ENCODE data around the gene CELSR3.

Gene CELSR3

GRCh38 chr3:48598323-48599076 lies 64.2 kb downstream of the CELSR3 start:
- DNase-seq: no peak

GRCh38 chr3:48597408-48597800 lies 65.3 kb downstream of the CELSR3 start:
- no peak for DNase-seq

GRCh38 chr3:48596676-48597407 lies 65.8 kb downstream of the CELSR3 start:
- DNase-seq: no peak

GRCh38 chr3:48596157-48596556 lies 66.5 kb downstream of the CELSR3 start:
- no peak for DNase-seq

- no peak for DNase-seq
Observed at GRCh38 chr3:48595526-48596121, 67.1 kb downstream of the CELSR3 start.

- DNase-seq: no peak
Observed at GRCh38 chr3:48595075-48595525, 67.6 kb downstream of the CELSR3 start, which contains the start of gene COL7A1. TSS of gene COL7A1 (minus strand) at chr3:48595329. CDS start at chr3:48595159, 170 bp downstream.

- DNase-seq: no peak
Observed at GRCh38 chr3:48594417-48595049, 68.2 kb downstream of the CELSR3 start.

GRCh38 chr3:48593337-48593736 lies 69.3 kb downstream of the CELSR3 start:
- DNase-seq: no peak

GRCh38 chr3:48592519-48593087 lies 70.1 kb downstream of the CELSR3 start:
- no peak for DNase-seq

- DNase-seq: no peak
Observed at GRCh38 chr3:48591886-48592518, 70.7 kb downstream of the CELSR3 start.

- no peak for DNase-seq
Observed at GRCh38 chr3:48591436-48591835, 71.2 kb downstream of the CELSR3 start.

- DNase-seq: no peak
Observed at GRCh38 chr3:48588230-48588629, 74.5 kb downstream of the CELSR3 start.

- DNase-seq: no peak
Observed at GRCh38 chr3:48587686-48588085, 75.0 kb downstream of the CELSR3 start.
